Posterior cingulate gyrus (tissue), 11 donors: ENCODE results near the gene CAB39.

Experiments
- DNase-seq, 10 donors: peaks; one replicate each; pipeline versions ENCODE4 v3.0.0 to v3.0.0-alpha.2; 2020 to 2021; ENCODE audit warnings: mixed read lengths in 3 of 10
- intact Hi-C: fragments of 100-400 bp; cut with DNase I; formaldehyde crosslinking; loops from one replicate; pipeline ENCODE4 v1.15.1; 2023

CAB39 gene

DNA sequence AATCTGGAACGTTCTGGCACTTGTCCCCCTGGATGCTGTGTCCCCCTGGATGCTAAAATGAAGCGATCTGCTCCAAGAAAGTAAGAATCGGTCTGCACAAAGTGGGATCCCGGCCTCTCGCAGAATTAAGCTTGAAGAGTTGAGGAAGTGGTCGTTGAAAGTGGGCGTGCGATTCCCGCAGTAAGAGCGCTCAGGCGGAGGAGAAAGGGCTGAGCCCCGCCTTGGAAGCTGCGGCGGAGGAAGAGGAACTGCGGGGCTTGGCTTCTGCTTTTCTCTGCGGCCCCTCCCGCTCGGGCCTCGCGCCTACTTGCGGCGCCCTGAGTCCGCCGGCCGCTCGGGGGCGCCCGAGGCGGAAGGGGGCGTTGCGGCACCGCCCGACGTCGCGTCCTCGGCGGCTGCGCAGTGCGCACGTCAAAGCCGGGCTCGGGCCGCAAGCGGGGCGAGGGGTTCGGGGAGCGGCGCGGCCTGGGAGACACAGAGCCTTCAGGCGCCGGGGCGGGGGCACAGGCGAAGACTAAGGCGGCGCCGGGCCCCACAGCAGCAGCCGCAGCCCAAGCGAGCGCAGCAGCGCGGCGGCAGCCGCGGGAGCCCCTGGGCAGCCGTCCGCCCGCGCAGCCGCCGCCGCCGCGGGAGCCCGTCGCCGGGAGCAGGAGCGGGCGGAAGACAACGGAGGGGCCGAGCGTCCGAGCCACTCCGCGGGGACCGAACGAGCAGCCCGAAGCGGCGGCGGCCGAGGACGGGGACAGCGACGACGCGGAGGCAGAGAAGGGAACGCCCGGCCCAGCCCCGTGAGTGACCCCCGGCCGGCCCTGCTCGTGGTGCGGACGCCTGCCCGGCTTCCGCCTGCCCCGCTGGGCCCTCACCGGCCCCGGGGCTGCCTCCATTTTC, at the start of gene CAB39:
CAB39 (plus strand) TSS at position 400 of the 888 bp plus-strand sequence. CDS start 47,160 bp downstream, outside the sequence.
- intact Hi-C loops, result loop anchor here (5.0 kb wide), 1 partner anchor 85 kb away; no protein-coding TSS in a partner anchor
- DNase-seq, result peak; percentile 75 to 98 (median 84)

DNA sequence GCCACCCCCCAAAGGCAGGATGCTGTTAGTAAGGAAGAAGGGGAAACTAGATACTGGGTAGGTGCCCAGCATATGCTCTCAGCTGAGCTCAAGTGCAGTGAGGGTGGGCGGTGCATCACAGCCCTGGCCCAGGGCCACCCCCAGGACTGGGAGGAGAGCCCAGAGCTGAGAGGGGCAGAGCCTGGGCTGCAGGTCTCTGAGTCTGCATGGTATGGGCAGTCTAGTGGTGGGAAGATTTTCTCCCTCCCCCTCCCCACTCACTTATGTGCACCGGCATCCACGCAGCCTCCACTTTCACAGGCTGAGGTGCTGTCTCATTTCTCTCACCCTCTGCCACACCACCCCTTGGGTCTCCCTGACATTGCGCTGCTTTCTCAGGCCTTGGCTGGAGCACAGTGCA, 48.5 kb upstream of the CAB39 start:
- peak in 7 of 10 donors; percentile 18 to 90 (median 44) for DNase-seq

DNA sequence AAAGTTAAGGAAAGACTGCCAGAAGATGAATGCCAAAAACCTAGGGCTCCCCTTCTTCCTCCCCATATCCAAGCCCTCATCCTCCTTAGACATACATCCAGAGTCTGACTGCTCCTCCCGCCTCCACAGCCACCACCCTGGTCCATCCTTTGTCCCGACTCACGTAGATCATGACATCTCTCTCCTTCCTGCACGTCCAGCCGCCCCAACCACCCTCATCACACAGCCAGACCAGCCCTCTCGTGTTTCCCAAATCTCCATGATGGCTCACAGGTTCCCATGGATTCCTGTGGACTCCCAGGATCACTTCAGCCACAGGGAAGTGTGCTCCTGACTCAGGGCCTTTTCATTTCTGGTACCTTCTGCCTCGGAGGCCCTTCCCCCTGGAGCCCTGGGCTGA, 47.8 kb upstream of the CAB39 start:
- intact Hi-C loops, result no loop called here
- DNase-seq, result peak in 2 of 10 donors; percentile 39 to 69

More for the DNA sequence above, 48.5 kb upstream of the CAB39 start:
- intact Hi-C loops, result no loop called here

DNA sequence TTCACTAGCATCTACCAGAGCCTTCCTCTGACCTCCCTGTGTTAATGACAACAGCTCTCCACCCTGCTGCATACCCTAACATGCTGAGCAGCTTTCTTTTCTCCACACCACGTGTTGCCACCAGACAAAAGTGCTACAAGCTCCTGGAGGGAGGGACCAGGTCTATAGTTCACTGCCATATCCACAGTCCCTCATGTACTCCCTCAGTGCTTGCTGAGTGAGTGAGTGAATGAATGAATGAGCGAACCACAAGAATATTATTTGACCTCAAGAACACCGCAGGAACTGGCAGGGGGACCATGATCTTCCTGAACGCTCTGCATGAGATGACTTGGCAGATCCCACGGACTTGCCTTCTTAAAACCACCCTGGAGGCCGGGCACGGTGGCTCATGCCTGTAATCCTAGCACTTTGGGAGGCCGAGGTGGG, 47.4 kb upstream of the CAB39 start:
- intact Hi-C loops, result no loop called here
- DNase-seq, result peak in 2 of 10 donors; percentile 10 to 34

DNA sequence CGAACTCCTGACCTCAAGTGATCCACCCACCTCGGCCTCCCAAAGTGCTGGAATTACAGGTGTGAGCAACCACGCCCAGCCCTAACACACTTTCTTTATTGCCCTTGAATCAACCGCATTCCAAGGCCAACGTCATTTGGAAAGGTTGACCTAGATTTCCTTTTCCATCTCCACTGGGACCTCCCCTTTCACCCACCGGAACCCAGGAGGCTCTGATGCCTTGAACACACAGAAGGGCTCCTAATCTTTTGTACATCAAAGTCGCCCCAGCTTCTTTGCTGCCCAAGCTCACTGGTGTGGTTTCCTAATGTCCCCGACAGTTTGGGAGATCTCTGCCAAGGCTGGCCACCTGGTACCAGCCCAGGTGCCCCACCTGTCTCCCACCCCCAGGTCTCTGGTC, 46.2 kb upstream of the CAB39 start:
- DNase-seq, result peak in 1 of 10 donors; percentile 32
- intact Hi-C loops, result no loop called here

DNA sequence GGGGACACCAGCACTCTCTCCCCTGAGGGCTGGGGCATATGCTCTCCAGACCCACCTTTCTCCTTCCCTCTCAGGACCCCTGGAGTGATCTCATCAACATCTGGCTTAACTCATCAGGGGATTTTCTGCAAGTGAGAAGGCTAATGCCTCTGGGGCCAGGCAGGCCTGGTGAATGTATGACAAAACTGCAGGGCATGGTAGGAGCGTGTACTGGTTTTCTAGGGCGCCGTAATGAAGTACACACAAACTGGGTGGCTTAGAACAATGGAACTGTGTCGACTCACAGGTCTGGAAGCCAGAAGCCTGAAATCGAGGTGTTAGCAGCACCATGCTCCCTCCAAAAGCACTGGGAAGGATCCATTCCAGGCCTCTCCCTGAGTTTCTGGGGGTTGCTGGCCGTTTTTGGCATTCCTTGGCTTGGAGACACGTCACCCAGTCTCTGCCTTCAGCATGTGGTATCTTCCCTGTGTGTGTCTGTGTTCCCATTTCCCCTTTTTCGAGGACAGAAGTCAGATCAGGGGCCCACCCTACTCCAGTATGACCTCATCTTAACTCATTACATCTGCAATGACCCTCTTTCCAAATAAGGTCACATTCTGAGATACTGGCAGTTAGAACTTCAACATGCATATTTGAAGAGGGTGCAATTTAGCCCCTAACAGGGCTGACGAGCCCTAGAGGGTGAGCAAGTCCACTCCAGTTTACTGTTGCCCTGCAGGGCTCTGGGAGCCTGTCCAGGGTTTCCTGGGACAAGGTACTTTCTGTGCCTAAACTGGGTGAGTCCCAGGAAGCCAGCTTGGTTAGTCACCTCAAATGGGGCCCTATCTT, 45.5 kb upstream of the CAB39 start:
- peak in 2 of 10 donors; percentile 24 to 27 for DNase-seq
- intact Hi-C loops, result no loop called here

DNA sequence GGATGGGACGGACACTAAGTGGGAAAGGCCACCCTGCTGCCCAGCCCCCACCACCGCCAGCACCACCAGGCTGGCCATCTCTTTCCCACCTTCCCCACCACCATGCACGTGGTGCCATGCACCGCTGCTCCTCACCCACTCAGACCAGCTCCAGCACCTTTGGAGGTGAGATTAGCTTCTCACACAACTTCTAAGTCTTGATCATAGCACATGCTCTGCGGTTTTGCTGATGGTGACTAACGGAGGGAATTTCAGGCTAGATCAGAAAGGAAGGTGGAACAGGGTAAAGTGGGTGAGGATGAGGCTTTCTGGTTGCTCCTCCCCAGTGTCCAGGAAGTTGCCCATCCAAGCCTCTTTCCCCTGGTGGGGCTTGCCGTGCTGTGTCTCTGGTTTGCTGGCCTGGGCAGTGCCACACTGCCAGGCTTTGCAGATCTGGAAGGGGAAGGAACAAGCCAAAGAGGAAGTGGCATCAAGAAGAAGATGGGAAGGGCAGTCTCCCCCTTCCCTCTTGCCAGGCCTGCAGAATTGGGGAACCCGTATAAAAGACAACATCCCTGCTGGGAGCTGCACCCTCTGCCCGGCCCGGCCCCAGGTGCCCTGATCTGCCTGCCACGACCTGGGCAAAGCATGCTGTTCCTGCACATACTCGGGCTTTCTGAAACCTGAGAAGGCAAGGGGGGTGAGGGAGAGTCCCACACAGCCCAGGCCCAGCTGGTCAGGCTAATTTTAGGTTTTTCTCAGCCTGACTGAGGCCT, 44.3 kb upstream of the CAB39 start:
- intact Hi-C loops, result no loop called here
- peak in 5 of 10 donors; percentile 10 to 85 (median 34) for DNase-seq

DNA sequence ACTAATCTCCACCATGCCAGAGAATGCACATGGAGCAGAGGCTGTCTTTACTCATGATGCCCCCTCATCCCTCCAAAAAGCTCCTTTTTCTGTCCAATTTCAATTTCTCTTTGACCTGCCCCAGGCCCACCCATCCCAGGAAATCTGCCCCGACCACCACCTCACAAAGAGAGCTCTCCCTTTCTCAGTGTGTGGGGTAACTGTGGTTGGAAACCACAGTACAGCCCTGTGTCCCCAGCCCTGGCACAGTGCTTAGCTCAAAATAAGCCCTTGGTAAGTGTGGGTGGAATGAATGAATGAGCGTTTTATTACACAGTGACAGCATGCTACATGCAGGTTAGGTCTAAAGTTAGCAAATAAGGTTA, 43.7 kb upstream of the CAB39 start:
- intact Hi-C loops, result no loop called here

DNA sequence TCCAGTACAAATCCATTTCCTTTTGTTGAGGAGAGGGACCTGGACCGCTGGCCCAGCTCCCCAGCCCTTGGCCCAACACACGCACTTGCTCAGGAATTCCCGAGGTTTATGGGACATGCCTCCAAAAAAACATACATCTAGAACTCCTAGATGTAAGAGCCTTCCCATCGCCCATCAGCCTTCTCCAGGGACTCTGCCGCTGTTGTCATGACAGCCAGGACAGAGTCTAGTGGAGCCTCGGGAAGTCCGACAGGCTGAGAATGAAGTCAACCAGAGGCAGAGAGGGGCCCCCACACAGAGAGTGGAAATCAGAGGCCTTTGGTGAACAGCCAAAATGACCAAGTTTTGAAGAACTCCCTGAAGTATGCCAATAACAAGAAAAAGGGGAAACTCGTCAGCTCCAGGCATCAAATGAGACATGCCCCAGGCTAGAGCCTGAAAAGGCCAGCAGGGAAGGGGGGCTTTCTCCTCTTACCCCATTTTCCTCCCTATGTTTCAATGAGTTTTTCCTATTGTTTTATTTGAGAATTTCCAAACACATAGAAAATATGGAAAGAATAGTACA, 43.2 kb upstream of the CAB39 start:
- intact Hi-C loops, result no loop called here
- DNase-seq, result peak in 2 of 10 donors; percentile 34 to 53

More for the DNA sequence above, 43.7 kb upstream of the CAB39 start:
- no peak for DNase-seq

DNA sequence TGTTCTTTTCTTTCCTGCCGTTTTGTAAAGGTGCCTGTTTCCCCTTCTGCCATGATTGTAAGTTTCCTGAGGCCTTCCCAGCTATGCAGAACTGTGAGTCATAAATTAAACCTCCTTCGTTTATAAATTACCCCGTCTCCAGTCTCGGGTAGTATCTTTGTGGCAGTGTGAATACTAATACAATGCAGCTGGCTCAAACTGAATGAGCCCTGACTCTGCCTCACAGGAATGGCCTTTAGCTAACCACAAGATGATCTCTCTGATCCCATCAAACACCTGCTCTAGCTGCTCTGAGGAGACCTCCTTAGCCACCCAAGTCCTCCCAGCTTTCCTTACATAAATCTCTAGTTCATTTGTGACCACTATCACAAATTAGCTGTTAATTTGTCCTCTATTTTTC, 41.5 kb upstream of the CAB39 start:
- intact Hi-C loops, result no loop called here
- DNase-seq, result no peak

DNA sequence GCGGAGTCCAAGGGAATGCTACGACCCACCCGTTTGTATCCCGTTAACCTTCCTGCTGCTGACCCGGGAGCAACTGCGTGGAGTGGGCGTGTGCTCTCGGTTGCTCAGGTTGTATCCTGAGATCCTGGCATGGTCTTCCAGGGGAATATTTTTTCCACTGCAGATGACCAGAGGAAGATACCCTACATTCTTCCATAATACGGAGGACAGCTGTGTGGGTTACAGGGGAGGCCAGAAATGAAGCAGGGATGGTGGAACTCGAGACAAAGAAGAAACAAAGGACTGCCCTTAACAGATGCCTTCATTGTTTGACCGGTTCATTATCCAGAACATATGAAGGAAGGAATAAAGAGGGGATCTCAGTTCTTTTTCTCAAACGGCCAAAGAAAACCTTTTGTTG, 39.8 kb upstream of the CAB39 start:
- intact Hi-C loops, result no loop called here
- DNase-seq, result no peak

DNA sequence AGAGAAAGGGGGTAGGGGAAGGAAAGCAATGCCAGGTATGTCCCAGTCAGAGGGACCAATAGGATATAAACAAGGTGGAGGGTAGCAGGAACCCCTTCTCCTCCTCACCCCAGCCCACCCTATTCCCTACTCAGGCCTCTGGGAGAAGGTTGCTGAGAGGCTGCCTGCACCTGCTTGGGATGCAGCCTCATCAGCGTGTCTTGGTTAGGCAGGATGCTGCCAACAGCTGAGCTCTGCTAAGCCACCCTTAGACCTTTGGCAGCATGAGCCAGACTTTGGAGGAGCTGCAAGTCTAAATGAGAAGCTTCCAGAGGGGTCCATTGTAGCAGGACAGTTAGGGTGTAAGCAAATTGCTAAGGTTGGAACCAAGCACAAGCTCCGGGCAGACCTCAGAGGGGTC, 38.2 kb upstream of the CAB39 start:
- intact Hi-C loops, result no loop called here
- peak in 2 of 10 donors; percentile 23 to 28 for DNase-seq

DNA sequence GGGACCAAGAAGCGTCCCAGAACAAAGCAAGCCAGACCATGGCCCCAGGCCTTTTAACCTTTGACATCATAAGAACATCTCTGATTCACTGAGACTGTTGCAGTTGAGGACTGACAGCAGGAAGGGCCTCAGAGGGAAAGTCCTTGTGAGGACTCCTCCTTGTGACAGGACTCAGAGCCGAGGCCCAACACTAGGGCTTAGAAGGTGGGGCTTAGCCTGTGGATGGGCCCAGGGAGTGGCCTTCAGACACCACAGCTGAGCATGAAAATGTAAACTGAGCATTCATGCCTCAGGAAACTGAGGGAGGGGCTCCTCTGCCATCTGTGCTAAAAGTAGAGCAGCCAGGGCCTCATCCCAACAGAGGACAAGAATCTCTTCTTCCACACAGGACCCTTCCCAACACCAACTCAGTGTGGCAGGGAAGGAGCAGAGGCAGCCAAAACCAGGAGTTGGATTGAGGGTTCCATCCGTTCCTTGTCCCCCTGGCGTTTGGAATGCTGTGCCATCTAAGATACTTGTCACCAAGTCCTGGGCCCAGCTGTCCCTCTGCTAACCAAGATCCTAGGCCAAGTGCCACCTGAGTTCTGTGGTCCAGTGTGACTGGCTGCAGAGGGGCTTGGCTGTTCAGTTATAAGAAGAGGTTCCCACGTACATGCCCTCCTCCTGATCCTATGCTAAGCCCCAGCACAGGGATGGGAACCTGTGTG, 37.5 kb upstream of the CAB39 start:
- intact Hi-C loops, result no loop called here
- peak in 1 of 10 donors; percentile 27 for DNase-seq

DNA sequence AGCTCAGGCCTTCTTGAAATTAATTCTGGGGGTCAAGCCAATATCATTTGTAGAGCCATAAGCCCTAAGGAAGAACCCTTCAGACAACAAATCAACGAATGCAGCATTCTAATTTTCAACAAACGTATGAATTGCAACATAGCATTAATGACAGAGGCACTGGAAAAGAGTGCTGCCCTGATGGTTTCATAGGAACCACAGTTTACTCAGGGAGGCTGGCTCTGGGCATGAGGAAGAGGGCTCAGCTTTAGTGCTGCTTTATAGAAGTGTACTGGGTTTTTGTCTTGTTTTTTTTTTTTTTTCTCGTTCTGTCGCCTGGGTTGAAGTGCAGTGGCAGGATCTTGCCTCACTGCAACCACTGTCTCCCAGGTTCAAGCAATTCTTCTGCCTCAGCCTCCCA, 36.1 kb upstream of the CAB39 start:
- DNase-seq, result no peak
- intact Hi-C loops, result no loop called here

DNA sequence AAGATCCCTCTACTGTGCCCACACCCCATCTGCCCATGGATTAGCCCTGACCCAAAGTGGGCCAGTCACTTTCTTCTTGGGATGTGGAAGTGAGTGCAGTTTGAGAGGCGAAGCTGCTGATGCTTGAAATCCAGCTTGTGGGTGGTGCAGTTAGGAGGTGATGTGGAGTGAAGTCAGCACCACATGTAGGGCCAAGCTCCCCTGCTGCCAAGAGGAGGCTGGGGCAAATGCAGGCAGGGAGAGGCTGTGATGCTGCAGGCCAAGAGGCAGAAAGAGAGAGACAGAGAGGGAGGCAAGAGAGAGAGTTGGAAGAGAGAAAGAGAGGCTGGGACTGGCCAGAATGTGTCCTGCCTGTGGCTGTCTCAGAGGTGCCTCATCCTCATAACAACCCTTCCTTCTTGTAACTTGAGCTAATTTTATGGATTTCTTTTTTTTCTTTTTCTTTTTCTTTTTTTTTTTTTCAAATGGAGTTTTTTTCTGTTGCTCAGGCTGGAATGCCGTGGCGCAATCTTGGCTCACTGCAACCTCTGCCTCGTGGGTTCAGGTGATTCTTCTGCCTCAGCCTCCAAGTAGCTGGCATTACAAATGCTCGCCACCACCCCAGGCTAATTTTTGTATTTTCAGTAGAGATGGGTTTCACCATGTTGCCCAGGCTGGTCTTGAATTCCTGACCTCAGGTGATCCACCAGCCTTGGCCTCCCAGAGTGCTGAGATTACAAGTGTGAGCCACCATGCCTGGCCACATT, 35.3 kb upstream of the CAB39 start:
- intact Hi-C loops, result no loop called here
- peak in 1 of 10 donors; percentile 54 for DNase-seq

DNA sequence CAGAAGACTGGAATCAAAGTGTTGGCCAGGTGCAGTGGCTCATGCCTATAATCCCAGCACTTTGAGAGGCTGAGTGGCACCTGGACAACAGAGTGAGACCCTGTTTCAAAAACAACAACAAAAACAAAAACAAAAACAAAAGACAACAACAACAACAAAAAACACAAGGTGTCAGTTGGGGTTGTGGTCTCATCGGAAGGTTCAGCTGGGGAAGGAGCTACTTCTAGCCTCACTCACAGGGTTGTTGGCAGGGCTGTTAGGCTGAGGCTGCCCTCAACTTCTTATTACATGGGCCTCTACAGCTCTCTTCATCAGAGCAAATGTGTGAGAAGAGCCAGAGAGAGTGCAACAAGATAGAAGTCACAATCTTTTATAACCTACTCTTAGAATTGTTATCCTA, 34.6 kb upstream of the CAB39 start:
- intact Hi-C loops, result no loop called here
- DNase-seq, result peak in 1 of 10 donors; percentile 20

DNA sequence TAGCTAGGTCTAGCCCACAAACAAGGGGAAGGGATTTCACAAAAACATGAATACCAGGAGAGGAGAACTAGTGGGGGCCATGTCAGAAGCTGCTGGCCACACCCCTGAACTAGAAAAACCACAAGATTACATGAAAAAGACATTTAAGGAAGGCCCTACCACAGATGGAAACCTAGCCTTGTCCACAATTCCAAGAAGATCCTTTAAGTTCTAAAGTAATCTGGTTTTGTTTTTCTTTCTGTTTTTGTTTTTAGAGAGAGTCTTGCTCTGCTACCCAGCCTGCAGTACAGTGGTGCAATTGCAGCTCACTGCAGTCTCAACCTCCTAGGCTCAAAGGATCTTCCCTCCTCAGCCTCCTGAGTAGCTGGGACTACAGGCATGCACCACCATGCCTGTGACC, 34.2 kb upstream of the CAB39 start:
- no peak for DNase-seq
- intact Hi-C loops, result no loop called here

DNA sequence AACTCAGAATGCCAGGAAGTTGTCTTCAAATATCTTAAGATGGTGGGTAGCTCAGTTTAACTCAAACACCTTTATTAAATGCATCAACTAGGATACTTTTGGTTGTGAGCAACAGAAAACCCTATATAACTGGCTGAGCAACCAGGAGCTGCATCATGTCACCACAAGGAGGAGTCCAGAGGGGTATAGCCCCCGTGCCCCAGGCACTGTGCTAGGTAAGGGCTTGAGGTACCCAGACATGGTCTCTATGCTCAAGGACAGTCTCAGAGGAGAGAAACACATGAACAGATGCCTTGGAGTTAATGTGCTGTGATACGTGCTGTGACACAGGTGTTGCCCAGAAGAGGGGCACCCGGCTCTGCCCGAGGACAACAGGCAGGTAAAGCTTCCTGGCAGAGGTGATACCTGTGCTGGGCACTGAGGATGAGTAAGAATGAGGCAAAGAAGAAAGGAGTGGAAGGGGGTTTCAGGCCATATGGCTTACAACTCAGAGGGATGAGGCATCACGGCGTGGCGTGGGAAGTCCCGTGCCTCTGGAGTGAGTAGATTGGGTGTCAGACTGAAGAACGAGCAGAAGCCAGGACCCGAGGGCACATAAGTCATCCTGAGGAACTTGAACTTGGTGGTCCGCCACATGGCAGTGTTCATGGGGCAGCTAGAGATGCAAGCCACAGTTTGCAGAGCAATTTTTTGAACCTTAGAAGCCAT, 32.0 kb upstream of the CAB39 start:
- peak in 1 of 10 donors; percentile 25 for DNase-seq
- intact Hi-C loops, result no loop called here
